Measurements from ENCODE around the gene PGLYRP2.

Gene PGLYRP2

DNA sequence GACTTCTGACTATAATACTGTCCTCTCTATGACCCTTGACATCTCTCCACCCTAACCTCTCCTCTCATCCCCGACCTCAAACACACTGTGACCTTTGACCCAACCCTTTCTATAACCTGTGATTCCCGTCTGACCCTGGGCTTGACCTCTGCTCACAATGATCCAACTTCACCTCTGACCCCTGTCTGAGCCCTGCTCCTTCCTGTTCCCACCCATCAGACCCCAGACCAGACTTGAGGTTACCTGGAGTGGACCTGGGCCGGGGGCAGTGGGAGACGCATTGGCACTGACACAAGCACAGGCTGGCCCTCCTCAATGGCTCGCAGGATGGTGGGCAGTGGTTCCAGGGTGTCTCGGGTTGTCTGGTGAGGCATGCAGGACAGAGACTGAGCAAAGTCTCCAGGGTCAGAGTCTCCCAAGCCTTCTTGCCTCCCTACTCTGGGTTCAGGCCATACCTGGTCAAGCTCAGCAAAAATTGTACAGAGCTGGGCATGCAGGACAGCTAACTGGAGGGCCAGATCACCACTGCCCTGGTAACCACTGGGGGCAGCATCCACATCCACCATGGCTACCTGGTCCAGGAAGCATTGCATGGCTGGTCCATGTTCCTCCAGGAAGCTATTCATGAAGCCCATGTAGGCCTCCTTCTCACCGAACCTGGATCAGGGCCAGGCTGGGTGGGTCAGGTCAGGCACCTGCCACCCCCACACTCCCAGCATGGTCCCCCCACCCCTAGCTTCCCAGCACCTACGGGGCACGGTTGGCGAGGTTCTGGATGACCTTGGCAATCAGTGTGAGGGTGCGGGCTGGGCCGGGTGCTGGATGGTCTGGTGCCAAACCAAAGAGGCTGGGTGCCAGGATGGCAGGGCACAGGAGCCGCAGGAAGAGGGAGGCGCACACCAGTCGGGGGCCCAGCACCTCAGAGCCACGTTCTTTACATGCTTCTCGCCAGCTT, 25.1 kb downstream of the PGLYRP2 start:
- DNase-seq: no peak

DNA sequence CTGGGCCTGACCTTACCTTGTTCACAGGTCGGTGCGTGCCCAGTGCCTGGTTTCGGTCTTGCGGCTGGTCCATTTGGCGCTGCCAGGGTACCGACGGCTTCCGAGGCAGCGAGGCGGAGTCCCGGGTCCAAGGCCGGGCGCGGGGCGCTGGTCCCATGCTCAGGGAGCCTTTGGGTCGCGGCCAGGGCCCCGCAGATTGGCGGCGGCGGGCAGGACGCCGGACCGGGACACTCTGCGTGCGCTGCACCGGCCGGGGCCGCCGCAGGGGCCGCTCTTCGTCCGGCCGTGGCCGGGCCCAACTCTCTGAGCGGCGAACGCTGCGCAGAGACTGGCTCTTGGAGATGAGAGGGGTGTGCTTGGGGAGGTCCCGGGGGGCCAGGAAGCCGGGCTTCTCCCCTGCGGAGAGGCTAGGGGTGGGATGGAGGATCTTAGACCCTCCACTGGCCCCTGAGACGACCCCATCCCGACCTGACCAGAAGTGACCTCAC, 26.2 kb downstream of the PGLYRP2 start:
- DNase-seq: no peak

DNA sequence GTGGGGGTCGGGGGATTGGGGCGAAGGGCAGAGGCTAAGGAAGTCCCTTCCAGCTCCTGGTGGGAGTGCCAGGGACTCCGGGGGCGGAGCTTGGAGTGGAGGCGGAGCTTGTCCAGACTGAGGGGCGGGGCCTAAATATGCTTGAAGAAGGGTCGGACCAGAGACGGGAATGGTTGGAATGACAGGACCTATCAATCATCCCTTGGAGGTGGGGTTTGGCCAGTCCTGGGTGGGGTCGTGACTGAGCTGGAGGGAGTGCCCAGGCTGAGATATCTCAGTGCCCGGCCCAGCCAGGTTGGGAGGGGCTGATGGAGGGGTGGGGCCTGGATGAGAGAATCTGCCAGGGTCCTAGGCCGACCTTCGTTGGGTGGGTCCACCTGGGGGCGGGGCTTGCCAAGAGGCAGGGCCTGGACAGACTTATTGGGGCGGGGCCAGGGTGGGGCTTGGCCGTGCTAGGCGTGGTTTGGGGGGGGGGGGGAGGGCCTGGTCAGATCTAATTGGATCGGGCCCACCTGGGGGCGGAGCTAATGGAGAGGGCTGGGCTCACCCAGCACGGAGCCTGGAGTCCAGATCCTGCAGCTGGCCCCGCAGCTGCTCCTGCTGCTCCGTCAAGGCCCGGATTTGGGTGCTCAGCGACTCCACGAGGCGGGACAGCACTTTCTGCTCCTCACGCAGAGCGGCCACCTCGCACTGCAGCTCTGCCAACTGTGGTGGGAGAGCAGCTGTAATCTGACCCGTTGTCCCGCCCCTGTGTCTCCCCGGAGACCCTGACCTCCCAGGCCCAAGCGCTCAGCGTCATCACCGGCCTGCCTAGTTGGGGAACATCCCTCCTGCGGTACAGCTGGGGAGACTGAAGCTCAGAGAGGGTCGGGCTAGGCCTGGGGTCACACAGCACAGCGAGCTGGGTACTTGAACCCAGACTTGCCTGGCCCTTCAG, 26.9 kb downstream of the PGLYRP2 start:
- no peak for DNase-seq

DNA sequence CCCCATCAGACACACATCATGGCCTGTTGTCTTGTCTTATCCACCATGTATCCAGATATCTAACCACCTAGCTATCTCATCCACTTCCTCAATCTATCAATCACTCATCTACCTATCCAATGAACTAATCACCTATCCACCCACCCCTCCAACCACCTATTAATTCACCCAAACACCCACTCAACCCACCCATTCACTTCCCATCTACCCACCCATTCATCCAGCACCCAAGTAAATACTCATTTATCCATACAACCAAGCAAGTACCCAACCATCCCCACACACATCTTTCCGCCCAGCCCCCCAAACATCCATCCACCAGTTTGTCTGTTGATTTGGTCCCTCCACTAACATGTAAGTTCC, 28.8 kb downstream of the PGLYRP2 start:
- DNase-seq: no peak

DNA sequence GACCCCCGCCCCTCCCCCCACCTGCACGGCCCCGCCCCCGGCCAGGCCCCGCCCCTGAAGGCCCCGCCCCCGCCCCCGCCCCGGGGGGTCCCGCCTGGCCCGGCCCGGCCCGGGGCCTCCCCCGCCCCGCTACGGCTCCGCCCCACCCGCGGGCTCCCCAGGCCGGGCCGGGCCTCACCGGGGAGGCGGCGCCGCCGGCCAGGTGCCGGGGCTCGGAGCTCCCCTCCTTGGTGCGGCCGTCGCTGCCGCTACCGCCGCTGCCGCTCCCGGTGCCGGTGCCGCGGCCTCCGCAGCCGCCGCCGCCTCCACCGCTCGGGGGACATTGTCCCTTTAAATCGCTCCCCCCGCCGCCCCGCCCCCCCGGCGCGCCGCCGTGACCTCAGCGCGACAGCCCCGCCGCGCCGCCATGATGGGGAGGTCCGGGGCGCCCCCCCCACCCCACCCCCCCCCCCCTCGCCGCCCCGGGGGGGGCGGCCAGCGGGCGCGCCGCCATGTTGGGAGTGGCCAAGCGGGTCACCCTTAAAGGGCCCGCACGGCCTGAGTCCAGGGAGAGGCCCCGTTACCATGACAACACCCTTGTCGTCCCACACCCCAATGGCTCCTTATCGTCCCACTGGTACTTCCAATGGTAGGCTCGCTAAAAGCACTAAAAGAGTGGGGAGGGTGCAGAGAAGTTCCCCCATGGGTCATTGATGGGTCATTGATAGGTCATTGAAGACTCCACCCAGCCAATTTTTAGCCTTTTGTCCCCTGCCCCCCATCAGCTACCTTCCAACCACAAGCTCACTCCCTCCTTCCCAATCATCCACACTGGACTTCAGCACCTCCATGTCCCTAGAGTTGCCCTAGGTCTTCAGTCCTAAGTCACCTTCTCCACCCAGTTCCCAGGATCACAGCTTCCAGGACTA, 29.4 kb downstream of the PGLYRP2 start, which contains the start of gene WIZ:
Gene WIZ (minus strand): TSS at position 337 of the 908 bp plus-strand sequence. CDS start 1,649 bp downstream, outside the sequence.
- DNase-seq: peak; percentile 19

DNA sequence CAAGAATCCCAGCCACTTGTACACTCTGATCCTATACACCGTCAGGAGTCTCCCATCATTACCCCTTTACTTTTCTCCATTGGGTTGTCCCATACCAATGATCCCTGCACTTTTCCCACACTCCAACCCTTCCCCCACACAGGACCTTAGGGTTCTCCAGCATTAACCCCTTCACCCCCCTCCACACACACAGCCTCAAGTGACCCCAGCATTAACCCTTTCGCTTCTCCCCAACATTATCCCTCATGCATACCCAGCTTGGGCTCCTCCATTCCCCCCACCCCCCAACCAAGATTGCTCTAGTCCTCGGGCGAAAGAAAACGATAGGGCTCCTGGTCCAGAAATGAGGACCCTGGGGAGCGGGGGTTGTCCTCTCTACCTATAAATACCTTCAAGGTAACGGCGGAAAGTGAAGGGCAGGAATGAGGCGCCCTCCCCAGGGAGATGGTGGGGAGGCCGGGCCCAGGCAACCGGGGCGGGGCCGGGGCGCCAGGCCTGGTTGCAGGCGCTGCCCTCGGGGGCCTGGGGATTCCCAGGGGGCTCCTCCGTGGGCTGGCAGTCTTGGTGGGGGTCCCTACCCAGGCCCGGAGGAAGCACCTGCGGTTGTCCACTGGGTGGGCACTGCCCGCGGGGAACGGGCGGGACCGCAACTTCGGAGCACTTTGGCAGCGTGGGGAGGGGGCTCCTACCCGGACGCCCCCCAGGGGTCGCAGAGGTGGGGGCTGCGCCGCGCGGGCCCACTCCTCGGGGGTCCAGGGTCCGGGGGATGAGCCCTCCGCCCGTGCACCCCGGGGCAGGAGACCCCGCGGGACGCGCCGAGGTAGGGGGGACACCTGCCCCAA, 30.3 kb downstream of the PGLYRP2 start:
- DNase-seq: no peak

DNA sequence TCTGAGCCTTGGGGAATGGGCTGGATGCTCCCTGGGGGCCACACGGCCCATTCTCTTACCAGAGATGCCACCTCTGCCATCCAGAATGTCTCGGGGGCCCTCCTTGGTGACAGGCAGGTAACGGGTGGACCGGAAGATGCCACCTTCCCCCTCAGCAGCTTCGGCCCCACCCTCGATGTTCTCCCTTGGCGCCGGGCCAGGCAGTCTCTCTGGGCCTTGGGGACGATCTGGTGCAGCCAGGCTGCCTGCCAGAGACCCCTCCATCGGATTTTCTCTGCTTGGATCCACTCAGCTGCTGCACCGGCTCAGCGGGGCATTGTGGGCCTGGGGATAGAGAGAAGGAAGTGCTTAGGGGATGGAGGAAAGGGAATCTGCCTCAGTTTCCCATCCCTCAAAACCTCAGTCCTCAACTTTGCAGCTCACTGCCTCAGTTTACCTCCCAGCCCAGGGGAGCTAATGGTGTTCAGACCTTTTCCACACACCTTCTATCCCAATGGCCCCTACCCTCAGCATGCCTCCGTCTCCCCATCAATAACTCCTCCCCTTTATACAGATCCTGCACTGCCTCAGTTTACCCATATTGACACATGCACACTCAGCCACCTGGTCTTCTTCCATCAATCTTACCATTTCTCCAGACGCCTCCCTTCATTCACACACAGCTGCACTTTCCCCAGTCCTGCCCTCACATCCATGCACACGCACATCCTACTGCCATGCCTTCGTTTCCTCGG, 31.1 kb downstream of the PGLYRP2 start:
- no peak for DNase-seq

DNA sequence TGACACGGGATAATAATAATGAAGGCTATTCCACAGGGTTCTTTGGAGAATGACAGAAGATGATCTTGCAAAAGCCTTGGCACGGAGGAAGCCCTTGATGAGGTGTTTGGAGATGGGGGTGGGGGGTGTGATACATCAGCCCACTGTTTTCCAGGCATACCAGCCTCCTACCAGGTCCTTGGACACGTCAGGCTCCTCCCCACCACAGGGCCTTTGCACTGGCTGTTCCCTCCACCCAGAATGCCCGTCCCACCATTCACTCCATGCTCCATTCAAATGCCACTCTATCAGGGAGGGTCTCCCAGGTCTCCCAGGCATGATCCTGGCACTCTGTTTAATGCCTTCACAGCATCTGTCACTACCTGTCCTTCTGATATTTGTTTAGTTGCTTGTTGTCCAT, 32.2 kb downstream of the PGLYRP2 start:
- DNase-seq: no peak

DNA sequence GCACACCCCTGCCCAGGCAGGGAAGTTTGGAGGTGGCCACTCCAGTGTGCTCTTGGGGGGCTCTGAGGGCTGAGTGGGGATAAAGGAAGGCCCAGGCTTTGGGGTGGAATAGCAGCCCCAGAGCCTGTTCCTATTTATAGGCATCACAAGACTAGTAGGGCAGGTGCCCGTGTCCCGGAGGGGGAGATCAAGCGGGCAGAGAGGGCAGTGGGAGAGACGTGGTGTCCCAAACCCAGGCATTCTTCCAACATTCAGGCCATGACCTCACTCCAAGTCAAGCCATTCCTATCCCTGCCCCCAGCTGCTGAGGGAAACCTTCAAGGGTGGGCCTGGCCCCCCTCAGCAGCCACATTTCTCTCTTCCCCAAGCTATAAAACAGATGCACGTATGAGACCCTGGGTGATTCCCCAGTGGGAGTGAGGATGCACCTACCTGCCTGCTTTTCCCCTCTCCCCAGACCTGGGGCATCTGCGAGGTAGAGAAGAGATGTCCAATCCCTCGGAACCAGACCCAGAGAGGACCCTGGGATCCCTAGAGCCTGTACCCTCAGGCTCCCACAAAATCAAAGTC, 33.4 kb downstream of the PGLYRP2 start:
- no peak for DNase-seq

DNA sequence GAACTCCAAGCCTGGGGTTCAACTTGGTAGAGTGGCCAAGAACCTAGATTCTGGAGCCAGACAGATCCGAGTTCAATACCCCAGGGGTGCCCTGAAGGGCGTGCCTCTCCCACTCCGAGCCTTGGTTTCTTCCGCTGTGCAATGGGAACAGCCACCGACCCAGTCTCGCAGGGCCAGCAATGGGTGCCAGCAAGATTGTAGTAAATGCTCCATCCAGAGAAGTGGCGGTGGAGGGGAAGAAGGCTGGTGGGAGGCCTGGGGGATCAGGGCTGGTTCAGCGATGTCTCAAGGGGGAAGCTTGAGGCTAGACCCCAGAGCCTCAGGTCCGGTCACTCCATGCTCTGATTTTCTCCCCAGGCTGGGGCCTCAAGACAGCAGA, 34.1 kb downstream of the PGLYRP2 start:
- DNase-seq: no peak

DNA sequence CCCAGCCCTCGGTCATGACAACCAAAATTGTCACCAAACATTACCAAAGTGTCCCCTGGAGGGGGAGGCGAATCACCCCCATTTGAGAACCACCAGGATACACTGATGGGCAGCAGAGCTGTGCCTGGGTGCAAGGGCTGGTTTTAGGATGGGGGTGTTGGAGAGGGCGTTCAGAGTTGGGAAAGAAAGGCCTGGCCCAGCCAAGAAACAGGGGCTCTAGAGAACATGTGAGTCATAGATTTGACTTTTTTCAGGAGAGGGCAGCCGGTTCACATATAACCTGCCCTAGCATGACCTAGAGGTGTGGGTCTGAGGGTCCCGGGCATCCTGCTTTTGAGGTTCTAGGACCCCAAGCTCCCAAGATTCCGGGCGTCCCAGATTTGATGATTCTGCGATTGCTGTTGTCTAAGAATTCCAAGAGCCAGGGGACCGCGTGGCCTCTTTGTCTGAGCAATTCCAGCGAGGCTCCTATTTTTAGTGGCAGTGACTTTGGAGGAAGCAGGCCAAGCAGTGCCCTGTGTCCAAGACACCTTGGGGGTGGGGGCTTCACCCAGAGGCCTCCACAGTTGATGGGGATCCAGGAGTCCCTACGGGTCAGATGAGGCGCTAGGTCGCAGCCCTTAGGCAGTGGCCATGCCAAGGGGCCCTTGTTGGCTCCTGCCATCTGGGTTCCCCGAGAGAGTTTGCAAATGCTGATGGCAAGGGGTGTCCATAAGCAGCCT, 34.6 kb downstream of the PGLYRP2 start:
- DNase-seq: no peak

DNA sequence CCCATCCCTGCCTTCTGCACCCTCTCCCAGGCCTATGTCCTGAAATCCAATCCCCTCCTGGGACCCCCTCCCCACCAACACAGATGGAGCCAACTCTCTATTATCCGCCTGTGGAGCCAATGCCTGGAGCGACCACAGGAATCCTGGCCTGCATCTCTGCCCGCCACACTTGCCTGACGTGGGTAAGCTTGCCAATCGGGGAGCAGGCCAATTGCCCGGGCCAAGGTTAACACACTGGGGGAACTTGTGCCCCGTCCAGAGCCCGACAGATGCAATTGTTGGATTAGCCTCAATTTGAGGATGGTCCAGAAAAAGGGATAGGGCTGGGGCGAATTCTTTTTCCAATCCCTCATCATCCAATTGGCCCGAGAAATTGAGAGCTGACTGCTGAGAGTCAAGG, 35.5 kb downstream of the PGLYRP2 start:
- no peak for DNase-seq

DNA sequence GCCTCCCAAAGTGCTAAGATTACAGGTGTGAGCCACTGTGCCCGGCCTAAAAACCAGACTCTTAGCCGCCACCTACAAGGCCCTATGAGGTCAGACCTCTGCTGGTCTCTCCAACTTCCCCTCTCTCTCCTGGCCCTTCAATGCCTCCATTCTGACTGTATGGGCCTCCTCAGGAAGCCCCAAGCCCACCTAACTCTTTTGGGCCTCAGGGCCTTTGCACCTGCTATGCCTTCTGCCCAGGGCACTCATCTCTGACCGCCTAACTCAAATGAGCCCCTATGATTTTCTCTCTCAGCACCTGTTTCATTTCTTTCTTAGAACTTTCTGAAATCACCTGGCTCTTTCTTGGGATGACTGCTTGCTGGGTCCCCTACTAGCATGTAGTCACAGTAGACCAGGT, 36.0 kb downstream of the PGLYRP2 start:
- no peak for DNase-seq

DNA sequence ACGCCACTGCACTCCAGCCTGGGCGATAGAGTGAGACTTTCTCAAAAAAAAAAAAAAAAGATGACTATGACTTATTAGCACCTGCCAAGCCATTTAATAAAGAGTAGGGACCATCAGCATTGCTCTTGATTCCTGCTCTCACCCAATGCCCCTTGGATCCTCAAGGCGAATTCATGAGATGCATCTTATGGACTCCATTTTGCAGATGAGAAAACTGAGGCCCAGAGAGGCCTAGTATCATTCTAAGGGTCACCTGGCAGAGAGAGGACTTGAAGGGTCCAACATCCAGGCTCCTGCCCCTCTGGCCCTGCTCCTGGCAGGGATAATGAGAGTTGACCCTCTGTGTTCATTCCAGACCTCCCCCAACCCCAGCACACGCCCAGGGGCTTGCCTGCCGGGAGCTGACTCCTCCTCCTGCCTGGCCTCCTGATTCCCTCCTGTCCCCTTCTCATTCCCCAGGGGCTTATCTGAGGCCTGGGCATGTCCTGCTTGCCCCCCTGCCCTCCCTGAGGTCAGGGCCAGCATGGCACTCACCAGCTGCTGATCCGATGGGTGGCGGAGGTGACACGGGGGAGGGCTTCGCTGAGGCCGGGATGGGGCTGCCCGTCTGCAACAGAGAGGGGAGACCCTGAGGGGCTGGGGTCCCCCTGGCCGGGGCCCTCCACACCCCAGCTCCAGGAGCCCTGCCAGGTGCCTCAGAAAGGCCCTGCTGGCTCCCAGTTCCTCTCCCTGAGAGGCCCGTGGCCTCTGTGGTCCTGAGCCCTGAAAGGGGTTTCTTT, 37.0 kb downstream of the PGLYRP2 start:
- DNase-seq: no peak

DNA sequence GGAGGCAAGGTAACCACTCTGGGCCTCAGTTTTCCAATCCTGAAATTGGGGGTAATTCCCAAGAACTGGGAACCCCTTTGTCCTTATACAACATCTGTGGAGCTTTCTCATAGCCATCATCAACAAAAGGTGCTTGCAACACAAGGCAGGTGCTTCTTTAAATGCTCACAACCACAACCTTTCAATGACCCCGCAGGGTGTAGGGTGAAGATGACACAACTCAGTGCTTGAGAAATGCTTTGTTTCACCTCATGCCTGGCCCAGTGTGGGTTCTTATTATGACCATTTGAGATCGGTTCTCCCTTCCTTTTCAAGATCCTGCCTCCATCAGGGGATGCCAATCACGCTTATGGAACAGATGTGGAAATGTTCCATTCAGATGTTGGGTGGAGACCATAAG, 38.0 kb downstream of the PGLYRP2 start:
- DNase-seq: no peak

DNA sequence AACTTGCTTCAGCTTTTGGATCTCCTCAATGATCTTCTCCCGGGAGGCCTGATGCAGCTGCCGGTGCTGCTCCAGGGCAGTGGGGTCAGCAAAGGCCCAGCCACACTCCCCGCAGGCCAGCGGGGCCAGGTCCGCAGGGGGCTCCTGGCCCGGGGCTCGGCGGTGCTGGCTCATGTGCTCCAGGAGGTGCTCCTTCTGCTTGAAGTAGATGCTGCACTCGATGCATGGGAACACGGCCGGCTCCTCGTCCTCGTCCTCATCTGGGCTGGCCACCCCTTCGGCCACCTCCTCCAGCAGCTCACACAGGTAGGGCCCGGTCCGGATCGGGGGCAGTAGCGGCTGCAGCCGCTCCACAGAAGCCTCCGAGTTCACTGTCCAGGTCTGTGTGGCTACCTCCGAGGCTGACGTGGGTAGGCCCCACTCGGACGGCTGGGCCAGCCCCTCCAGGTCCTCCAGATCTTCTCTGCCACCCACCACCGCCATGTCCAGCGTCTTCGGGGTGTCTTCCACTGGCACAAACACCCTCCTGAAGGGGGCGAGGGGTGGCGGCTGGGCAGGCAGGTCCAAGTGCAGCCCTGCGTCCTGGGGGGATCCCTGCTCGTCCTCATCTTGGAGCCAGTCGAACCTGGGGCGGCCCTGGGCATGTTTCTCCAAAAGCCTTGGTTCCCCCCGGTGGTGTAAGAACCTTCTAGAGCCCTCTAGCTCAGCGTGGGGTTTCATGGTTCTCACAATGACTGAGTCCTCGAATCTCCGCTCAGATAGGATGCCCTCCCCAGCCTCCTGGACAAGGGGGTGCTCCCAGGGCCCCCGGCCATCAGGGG, 39.3 kb downstream of the PGLYRP2 start:
- no peak for DNase-seq

DNA sequence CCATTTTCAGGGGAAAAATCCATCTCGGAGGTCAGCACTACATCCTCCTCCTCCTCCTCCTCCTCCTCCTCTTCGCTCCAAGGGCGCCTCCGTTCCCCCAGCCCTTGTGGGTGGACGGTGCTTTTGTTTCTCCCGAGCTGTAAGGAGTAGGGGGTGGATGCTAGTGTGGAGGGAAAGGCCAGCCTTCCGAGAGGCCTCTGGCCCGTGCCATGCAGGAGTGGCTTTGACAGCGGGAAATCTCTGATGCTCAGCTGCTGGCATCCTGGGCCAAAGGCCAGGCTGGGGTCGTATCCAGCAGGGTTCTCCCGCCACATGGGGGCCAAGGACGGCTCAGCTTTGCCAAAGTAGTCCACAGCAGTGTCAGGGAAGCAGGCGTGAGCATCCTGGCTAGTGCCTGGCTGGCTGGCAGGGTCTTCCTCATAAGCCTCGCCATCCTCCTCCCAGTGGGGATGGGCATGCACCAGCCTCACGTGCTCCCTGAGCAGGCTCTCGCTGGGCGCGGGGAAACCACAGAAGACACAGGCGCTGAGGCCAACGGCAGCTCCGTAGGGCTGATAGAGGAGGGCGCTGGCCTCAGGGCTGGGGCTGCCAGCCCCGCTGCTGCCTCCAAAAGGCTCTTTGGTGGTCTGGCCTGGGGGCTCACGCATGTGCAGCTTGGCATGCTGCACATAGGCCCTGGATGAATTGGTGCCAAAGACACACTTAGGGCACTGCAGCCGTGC, 40.1 kb downstream of the PGLYRP2 start:
- no peak for DNase-seq
